Keratinocyte (primary cell): ENCODE results near the gene AP5Z1. TPM values are rescaled to one million over a fixed set of nuclear protein-coding genes. Genes with fewer than 3 reads are reported as not detected.

Experiments
- DNase-seq: peaks from one replicate; pipeline ENCODE4 v3.0.0-alpha.2; 2011; ENCODE audit warnings: low read depth, missing footprints, low spot score
- FAIRE-seq: peaks from 2 replicates; lab custom pipeline; 2011; peaks lifted over from hg19 to GRCh38; lab: Jason Lieb, UNC
- H2AFZ ChIP-seq: 2 replicates; pipeline ENCODE4 v1.6.0; 2012; ENCODE audit warnings: low read length, control low read depth, inconsistent platforms; ENCODE audit not compliant: control insufficient read depth
- H3K27ac ChIP-seq: 2 replicates; pipeline ENCODE4 v1.5.1; 2011; ENCODE audit warnings: low read length; ENCODE audit not compliant: control insufficient read depth, insufficient read depth
- H3K27me3 ChIP-seq: 3 replicates; pipeline ENCODE4 v1.6.0; 2011; ENCODE audit warnings: low read length; ENCODE audit not compliant: control insufficient read depth, insufficient read depth; ENCODE audit errors: extremely low read depth
- H3K36me3 ChIP-seq, 2 experiments: 2 replicates in 1 of 2; 3 replicates in 1 of 2; pipeline ENCODE4 v1.5.1; 2011; ENCODE audit warnings: low read length in 2 of 2, mild to moderate bottlenecking in 1 of 2; ENCODE audit not compliant: control insufficient read depth in 2 of 2, insufficient read depth in 2 of 2; ENCODE audit errors: extremely low read depth in 1 of 2
- H3K4me1 ChIP-seq: 3 replicates; pipeline ENCODE4 v1.5.1; 2011; ENCODE audit warnings: low read length; ENCODE audit not compliant: control insufficient read depth, insufficient read depth; ENCODE audit errors: extremely low read depth
- H3K4me2 ChIP-seq: 3 replicates; pipeline ENCODE4 v1.6.0; 2011; ENCODE audit warnings: low read depth, low read length; ENCODE audit not compliant: control insufficient read depth, insufficient read depth; ENCODE audit errors: extremely low read depth
- H3K4me3 ChIP-seq, 3 experiments: fragments of 200-600 bp in 1 of 3; sonication (generic) in 1 of 3; 2 replicates in 2 of 3; 3 replicates in 1 of 3; pipeline ENCODE4 v1.5.1; 2011 to 2016; ENCODE audit warnings: low read length in 3 of 3, mild to moderate bottlenecking in 3 of 3, control low read depth in 2 of 3, inconsistent platforms in 1 of 3, low read depth in 1 of 3, mixed read lengths in 1 of 3, mixed run types in 1 of 3, moderate library complexity in 1 of 3; ENCODE audit not compliant: control insufficient read depth in 2 of 3, insufficient read depth in 2 of 3; ENCODE audit errors: extremely low read depth in 1 of 3
- H3K79me2 ChIP-seq: 2 replicates; pipeline ENCODE4 v1.6.0; 2012; ENCODE audit warnings: low read length; ENCODE audit not compliant: control insufficient read depth, insufficient read depth
- H3K9ac ChIP-seq: 3 replicates; pipeline ENCODE4 v1.6.0; 2011; ENCODE audit warnings: low read length; ENCODE audit not compliant: control insufficient read depth, insufficient read depth; ENCODE audit errors: extremely low read depth
- H3K9me1 ChIP-seq: 3 replicates; pipeline ENCODE4 v1.6.0; 2011; ENCODE audit warnings: low read length; ENCODE audit not compliant: control insufficient read depth, insufficient read depth; ENCODE audit errors: extremely low read depth
- H3K9me3 ChIP-seq: 2 replicates; pipeline ENCODE4 v1.5.1; 2012; ENCODE audit warnings: low read depth, low read length; ENCODE audit not compliant: control insufficient read depth
- H4K20me1 ChIP-seq: 3 replicates; pipeline ENCODE4 v1.6.0; 2011; ENCODE audit warnings: low read length; ENCODE audit not compliant: control insufficient read depth, insufficient read depth; ENCODE audit errors: extremely low read depth
- EZH2 ChIP-seq: IDR thresholded peaks from one replicate; pipeline ENCODE4 v1.6.1; 2012; ENCODE audit warnings: inconsistent platforms, mild to moderate bottlenecking, low read length, moderate library complexity
- dilution Hi-C: fragments of 300-500 bp; cut with MboI; formaldehyde crosslinking; loops from one replicate; pipeline ENCODE4 v1.7.0; 2020; ENCODE audit warnings: low sequenced_read_pairs; ENCODE audit not compliant: extremely low pct_ligation_motif_present
- polyA plus RNA-seq, 5 experiments: library from polyadenylated mRNA; depleted of rRNA in 3 of 5; stranded (reverse) in 3 of 5; stranded (forward) in 1 of 5; unstranded in 1 of 5; fragments of >200 nt; gene quantifications; 1 replicate in 1 of 5; 2 replicates in 3 of 5; 3 replicates in 1 of 5; pipeline versions ENCODE4 v1.2.1 to v1.2.3, GENCODE V29; 2011 to 2012; ENCODE audit warnings: missing spikeins in 2 of 5, low read depth in 1 of 5, low replicate concordance in 1 of 5
- TF ChIP-seq, protein P1 (sequence below), 3 experiments: IDR thresholded peaks in 1 of 3; conservative IDR thresholded peaks in 1 of 3; optimal IDR thresholded peaks in 1 of 3; 2 replicates in 2 of 3; 3 replicates in 1 of 3; pipeline versions ENCODE3 to v1.5.1; 2011; ENCODE audit warnings: low read length in 3 of 3, mild to moderate bottlenecking in 3 of 3, moderate library complexity in 2 of 3, control low read depth in 1 of 3, inconsistent platforms in 1 of 3; ENCODE audit not compliant: insufficient read depth in 2 of 3; ENCODE audit errors: extremely low read depth in 1 of 3

AP5Z1 gene
- polyA plus RNA-seq, 1 donor (not counting 4 experiments of a cell fraction or from before 2014, with no cell fraction given), result 12.6 TPM

DNA sequence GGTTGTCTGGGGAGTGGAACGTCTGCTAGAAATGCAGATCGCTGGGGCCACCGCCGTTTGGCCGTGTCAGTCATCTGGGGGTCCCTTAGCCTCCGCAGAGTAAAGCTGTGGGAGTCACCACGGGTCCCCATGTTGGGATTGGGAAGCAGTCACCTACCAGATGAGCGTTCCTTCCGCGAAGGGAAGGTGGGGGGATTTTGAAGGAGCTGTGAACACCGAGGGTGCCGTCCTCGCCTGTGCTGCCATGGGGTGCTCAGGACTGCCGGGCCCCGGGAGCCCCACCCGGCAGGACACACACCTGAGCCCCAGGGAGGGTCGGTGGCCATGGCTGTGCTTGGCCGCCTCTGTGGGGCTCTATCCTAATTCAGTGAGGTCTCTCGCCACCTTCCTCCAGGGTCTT, 46.2 kb upstream of the AP5Z1 start:
- H3K9me3 ChIP-seq, result no peaks in the 10 kb centered on the region
- H3K4me3 ChIP-seq, result no peak overlapping the region
- H3K9me1 ChIP-seq, result no peaks in the 10 kb centered on the region
- H4K20me1 ChIP-seq, result peaks cover 5% of the 10 kb centered on the region
- TF ChIP-seq, protein P1, sequence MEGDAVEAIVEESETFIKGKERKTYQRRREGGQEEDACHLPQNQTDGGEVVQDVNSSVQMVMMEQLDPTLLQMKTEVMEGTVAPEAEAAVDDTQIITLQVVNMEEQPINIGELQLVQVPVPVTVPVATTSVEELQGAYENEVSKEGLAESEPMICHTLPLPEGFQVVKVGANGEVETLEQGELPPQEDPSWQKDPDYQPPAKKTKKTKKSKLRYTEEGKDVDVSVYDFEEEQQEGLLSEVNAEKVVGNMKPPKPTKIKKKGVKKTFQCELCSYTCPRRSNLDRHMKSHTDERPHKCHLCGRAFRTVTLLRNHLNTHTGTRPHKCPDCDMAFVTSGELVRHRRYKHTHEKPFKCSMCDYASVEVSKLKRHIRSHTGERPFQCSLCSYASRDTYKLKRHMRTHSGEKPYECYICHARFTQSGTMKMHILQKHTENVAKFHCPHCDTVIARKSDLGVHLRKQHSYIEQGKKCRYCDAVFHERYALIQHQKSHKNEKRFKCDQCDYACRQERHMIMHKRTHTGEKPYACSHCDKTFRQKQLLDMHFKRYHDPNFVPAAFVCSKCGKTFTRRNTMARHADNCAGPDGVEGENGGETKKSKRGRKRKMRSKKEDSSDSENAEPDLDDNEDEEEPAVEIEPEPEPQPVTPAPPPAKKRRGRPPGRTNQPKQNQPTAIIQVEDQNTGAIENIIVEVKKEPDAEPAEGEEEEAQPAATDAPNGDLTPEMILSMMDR (optimal IDR thresholded peaks at IDR 0.05 in 1 of 3, IDR thresholded peaks at IDR 0.05 in 1 of 3, conservative IDR thresholded peaks at IDR 0.05 in 1 of 3; ENCODE audit: extremely low read depth in 1 of 3, insufficient read depth in 2 of 3, low read length in 3 of 3), result no peak
- no peak for TF ChIP-seq EZH2
- peaks cover 7% of the 10 kb centered on the region in 2 experiments for H3K36me3 ChIP-seq
- dilution Hi-C loops, result no loop called here
- H3K79me2 ChIP-seq, result peaks cover 74% of the 10 kb centered on the region
- H3K27ac ChIP-seq, result no peak overlapping the region
- peaks cover 7% of the 10 kb centered on the region for H3K4me1 ChIP-seq
- no peaks in the 10 kb centered on the region for H3K27me3 ChIP-seq
- FAIRE-seq (no peak), DNase-seq (no peak)
- no peak overlapping the region for H3K9ac ChIP-seq
- no peak overlapping the region for H2AFZ ChIP-seq
- H3K4me2 ChIP-seq, result no peak overlapping the region

DNA sequence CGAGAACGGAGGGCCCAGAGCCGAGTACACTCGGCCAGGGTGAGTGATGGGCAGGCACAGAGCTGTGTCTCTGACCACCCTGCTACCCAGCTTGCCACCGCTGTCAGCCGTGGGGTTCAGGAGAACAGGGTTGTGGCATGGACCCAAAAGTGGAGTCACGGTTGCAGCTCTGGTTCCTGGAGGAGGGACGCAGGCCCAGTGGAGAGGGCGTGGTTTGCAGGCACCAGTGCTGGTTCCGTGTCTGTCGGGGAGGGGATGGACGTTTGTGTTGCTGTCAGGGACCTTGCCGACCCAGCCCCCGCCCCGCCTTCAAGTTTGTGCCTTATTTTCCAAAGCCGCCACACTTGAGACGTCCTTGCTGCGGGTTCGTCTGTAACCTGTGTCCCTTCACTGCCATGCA, 45.1 kb upstream of the AP5Z1 start:
- Histone ChIP-seq H3K4me1 (peaks cover 7% of the 10 kb centered on the region), H3K79me2 (peaks cover 74% of the 10 kb centered on the region), H3K27me3 (no peaks in the 10 kb centered on the region), H3K9ac (no peak overlapping the region), H3K36me3 (peaks cover 7% of the 10 kb centered on the region in 2 experiments), H3K4me2 (no peak overlapping the region), H3K9me3 (no peaks in the 10 kb centered on the region), H4K20me1 (peaks cover 7% of the 10 kb centered on the region), H3K9me1 (no peaks in the 10 kb centered on the region), H3K4me3 (no peak overlapping the region), H3K27ac (no peak overlapping the region), H2AFZ (no peak overlapping the region)
- dilution Hi-C loops, result no loop called here
- no peak for TF ChIP-seq EZH2
- TF ChIP-seq, protein P1 (optimal IDR thresholded peaks at IDR 0.05 in 1 of 3, IDR thresholded peaks at IDR 0.05 in 1 of 3, conservative IDR thresholded peaks at IDR 0.05 in 1 of 3; ENCODE audit: extremely low read depth in 1 of 3, insufficient read depth in 2 of 3, low read length in 3 of 3), result no peak
- DNase-seq (no peak), FAIRE-seq (no peak)
